ENCODE measurements around the gene PXDN. TPM values are rescaled to one million over a fixed set of nuclear protein-coding genes. Genes with fewer than 3 reads are reported as not detected.
"Not testable (repeated sequence)": the region's sequence is repeated elsewhere in the genome, so short reads cannot be mapped to it uniquely, and the experiment has no call there.

The PXDN gene
- total and polyA plus RNA-seq, 4 donors = 10.6 to 109 (median 81.7) TPM

DNA sequence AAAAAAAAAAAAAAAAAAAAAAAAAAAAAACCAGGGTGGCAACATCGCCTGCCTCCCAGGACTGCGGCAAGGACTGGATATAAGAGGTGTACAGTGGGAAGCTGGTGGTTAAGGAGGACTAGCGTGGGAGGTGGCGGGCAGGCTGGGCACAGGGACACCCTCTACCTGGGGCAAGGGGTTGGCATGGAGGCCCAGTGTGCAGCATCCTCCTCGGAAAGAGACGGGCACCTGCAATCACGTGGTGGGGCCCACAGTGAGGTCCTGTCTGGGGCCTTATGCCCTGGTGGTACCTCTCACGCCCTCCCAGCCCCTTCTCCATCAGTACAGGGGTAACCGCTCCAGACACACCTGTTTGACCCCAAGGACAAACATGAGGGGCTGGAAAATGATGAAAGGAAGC is 27.9 kb downstream of the PXDN start:
- Histone ChIP-seq H3K36me3 (ENCODE audit: control insufficient read depth in 1 of 2, insufficient read depth in 2 of 2, low read length in 1 of 2) (no peaks in the 10 kb centered on the region), H3K27ac (ENCODE audit: low read depth in 1 of 2, low read length in 2 of 2) (peak overlapping the region in 1 of 2 donors; percentile 26), H3K4me3 (ENCODE audit: low read length in 2 of 2) (no peak overlapping the region), H3K4me1 (ENCODE audit: control insufficient read depth in 1 of 2, insufficient read depth in 2 of 2, low read length in 2 of 2) (no peaks in the 10 kb centered on the region), H3K27me3 (ENCODE audit: control insufficient read depth in 1 of 2, insufficient read depth in 2 of 2, low read length in 1 of 2) (no peaks in the 10 kb centered on the region), H3K9me3 (ENCODE audit: control insufficient read depth, low read length) (no peaks in the 10 kb centered on the region)
- 87 to 96% methylated on average over 9 of the region's 9 CpGs for WGBS, 2 donors
- intact Hi-C loops (cut with DNase I) = no loop called here
- no peak for DNase-seq
- ATAC-seq (ENCODE audit: low FRiP score) = no peak

DNA sequence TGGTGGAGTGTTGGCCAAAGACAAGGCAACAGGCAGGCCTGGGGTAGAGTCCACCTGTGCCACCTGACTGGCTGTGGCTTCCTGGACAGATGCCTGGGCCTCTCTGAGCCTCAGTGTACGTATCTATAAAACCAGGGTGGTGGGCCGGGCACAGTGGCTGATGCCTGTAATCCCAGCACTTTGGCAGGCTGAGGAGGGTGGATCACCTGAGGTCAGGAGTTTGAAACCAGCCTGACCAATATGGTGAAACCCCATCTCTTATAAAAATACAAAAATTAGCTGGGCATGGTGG is 28.4 kb downstream of the PXDN start:
- intact Hi-C loops (cut with DNase I); H3K36me3 ChIP-seq (ENCODE audit: control insufficient read depth in 1 of 2, insufficient read depth in 2 of 2, low read length in 1 of 2); ATAC-seq (ENCODE audit: low FRiP score); H3K4me1 ChIP-seq (ENCODE audit: control insufficient read depth in 1 of 2, insufficient read depth in 2 of 2, low read length in 2 of 2); DNase-seq; H3K27me3 ChIP-seq (ENCODE audit: control insufficient read depth in 1 of 2, insufficient read depth in 2 of 2, low read length in 1 of 2); H3K4me3 ChIP-seq (ENCODE audit: low read length in 2 of 2); H3K9me3 ChIP-seq (ENCODE audit: control insufficient read depth, low read length): not testable (repeated sequence)
- peak overlapping the region in 1 of 2 donors; percentile 9 for H3K27ac ChIP-seq (ENCODE audit: low read depth in 1 of 2, low read length in 2 of 2)
- WGBS, 2 donors = 75 to 86% methylated on average over 2 of the region's 2 CpGs

DNA sequence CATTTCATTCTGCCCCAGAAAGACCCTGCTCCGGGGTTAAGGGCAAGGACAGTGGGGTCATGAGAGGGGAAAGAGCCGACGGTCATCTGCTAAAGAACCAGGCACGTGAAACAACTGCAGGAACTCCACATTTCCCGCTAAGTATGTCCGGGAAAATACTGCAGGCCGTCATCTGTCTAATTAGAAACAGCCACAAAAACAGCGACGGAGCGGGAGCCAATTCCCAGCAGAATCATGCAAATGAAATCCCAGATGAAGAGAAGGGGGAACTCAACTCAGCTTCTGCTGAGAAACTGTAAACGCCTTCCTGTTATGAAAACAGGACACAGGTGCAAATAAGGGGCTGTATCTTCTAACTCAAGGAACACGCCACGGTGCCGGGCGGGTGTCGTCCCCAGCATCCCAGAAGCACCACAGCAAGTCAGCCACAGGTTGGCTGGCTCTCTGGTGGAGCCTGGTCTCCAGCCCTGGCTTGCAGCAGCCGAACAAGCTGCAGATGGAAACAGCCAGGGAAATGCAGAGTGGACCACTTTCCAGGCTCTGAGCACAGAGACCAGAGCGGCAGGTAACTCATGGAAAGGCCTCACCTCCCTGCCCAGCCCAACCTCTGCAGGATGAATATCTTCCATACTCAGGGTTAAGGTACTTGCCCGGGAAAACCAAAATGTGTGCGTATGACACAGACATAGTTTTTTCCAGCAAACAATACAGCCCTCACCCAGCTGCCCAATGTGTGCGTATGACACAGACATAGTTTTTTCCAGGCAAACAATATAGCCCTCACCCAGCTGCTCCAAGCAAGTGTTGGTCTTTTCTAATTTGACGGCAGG is 28.9 kb downstream of the PXDN start:
- intact Hi-C loops (cut with DNase I) = no loop called here
- DNase-seq (no peak), ATAC-seq (ENCODE audit: low FRiP score) (peak; percentile 19)
- peak overlapping the region in 1 of 2 donors; percentile 30 for H3K27ac ChIP-seq (ENCODE audit: low read depth in 1 of 2, low read length in 2 of 2)
- no peaks in the 10 kb centered on the region for H3K36me3 ChIP-seq (ENCODE audit: control insufficient read depth in 1 of 2, insufficient read depth in 2 of 2, low read length in 1 of 2)
- no peak overlapping the region for H3K4me3 ChIP-seq (ENCODE audit: low read length in 2 of 2)
- H3K4me1 ChIP-seq (ENCODE audit: control insufficient read depth in 1 of 2, insufficient read depth in 2 of 2, low read length in 2 of 2) = no peaks in the 10 kb centered on the region
- WGBS, 2 donors = 12 to 18% methylated on average over 22 of the region's 22 CpGs
- H3K9me3 ChIP-seq (ENCODE audit: control insufficient read depth, low read length) = no peaks in the 10 kb centered on the region
- no peaks in the 10 kb centered on the region for H3K27me3 ChIP-seq (ENCODE audit: control insufficient read depth in 1 of 2, insufficient read depth in 2 of 2, low read length in 1 of 2)

DNA sequence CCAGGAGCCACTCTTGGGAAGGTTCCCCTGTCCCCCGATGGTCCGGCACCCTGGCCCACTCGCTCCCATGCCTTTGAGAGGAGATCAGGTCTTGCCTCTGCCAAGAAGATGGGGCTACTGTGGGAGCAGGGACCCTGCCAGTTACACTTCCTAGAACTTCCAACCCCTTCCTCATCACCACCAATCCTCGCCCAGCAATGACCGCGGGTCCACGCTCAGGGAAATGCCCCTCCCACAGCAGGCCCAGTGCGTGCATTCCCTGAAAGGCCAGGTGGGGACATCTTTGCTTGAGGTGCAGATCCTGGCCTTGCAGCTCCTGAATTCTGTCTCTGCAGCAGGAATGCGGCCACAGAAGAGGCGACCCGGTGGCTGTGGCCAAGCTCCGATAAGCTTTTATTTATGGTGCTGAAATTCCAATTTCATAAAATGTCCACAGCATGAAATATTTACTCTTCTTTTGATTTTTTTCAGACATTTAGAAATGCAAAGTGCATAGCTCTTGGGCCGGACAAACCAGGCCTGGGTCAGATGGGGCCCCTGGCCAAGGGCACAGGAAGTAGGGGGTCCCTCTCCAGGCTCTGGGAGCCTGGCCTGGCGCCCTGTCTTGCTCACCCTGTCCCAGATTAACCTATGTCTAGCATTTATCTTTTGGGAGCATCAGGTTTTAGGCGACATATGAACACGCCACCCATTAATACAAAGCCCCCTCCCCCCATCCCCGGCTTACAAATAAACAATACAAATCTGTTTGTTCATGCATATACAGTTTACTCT is 29.8 kb downstream of the PXDN start:
- WGBS, 2 donors = 54 to 56% methylated on average over 17 of the region's 17 CpGs

DNA sequence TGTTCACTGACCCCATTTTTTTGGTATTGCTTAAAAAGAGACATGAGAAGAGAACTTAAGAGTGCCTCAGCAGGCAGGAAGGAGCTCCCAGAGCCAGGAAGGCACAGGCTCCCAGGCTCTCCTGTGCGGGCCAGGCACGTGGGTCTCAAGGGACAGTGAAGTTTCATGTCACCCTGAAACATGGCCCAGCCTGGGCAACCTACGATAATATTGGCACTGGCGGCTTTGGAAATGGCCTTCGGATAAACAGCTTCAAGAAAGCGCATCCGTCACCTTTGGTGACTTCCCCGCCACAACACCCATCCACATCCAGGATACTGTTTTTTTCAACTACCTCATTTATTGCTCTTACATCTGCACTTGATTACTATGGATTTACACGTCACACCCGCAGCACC is 30.5 kb downstream of the PXDN start:
- 38 to 51% methylated on average over 10 of the region's 10 CpGs for WGBS, 2 donors
- H3K27me3 ChIP-seq (ENCODE audit: control insufficient read depth in 1 of 2, insufficient read depth in 2 of 2, low read length in 1 of 2) = no peaks in the 10 kb centered on the region
- DNase-seq (no peak), ATAC-seq (ENCODE audit: low FRiP score) (no peak)
- H3K9me3 ChIP-seq (ENCODE audit: control insufficient read depth, low read length) = no peaks in the 10 kb centered on the region
- no peaks in the 10 kb centered on the region for H3K36me3 ChIP-seq (ENCODE audit: control insufficient read depth in 1 of 2, insufficient read depth in 2 of 2, low read length in 1 of 2)
- no peak overlapping the region for H3K4me3 ChIP-seq (ENCODE audit: low read length in 2 of 2)
- H3K27ac ChIP-seq (ENCODE audit: low read depth in 1 of 2, low read length in 2 of 2) = no peak overlapping the region
- H3K4me1 ChIP-seq (ENCODE audit: control insufficient read depth in 1 of 2, insufficient read depth in 2 of 2, low read length in 2 of 2) = no peaks in the 10 kb centered on the region
- intact Hi-C loops (cut with DNase I) = no loop called here

More for the DNA sequence above, 29.8 kb downstream of the PXDN start:
- intact Hi-C loops (cut with DNase I) = no loop called here
- Histone ChIP-seq H3K4me1 (ENCODE audit: control insufficient read depth in 1 of 2, insufficient read depth in 2 of 2, low read length in 2 of 2) (no peaks in the 10 kb centered on the region), H3K27me3 (ENCODE audit: control insufficient read depth in 1 of 2, insufficient read depth in 2 of 2, low read length in 1 of 2) (no peaks in the 10 kb centered on the region), H3K36me3 (ENCODE audit: control insufficient read depth in 1 of 2, insufficient read depth in 2 of 2, low read length in 1 of 2) (no peaks in the 10 kb centered on the region), H3K9me3 (ENCODE audit: control insufficient read depth, low read length) (no peaks in the 10 kb centered on the region), H3K4me3 (ENCODE audit: low read length in 2 of 2) (no peak overlapping the region), H3K27ac (ENCODE audit: low read depth in 1 of 2, low read length in 2 of 2) (no peak overlapping the region)
- DNase-seq = no peak
- no peak for ATAC-seq (ENCODE audit: low FRiP score)

DNA sequence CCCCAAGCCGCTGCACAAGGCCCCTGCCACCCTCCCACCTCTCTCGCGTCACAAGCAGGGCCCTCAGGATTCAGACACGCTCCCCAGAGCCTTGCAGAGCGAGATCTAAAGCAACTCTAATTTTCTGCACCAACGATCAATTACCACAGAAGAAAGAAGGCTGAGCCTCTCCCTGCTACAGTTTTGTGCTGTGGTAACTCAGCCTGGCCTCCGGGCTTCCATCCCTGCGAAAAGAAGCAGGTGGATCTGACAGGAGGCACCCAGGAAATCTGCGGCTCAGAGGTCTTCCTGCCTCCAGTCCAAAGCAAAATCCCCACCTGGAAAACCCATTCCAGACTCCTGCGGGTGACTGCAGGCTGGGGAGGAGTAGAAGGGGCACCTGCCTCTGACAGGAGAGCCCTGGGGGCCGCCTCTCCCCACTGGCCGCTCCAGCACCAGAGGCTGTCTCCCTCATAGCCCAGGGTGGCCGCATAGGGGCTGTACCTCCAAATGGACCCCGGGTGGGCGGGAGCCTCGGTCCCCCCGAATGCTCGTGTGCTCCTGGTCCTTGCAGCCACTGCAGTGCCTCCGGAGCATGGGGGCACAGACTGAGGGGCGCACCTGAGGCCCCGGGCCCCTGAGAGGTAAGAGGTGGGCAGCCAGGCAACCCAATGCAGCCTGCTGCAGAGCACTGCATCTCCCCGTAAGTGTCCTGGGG is 31.0 kb downstream of the PXDN start:
- intact Hi-C loops (cut with DNase I) = no loop called here
- Histone ChIP-seq H3K9me3 (ENCODE audit: control insufficient read depth, low read length) (no peaks in the 10 kb centered on the region), H3K27me3 (ENCODE audit: control insufficient read depth in 1 of 2, insufficient read depth in 2 of 2, low read length in 1 of 2) (no peaks in the 10 kb centered on the region), H3K4me1 (ENCODE audit: control insufficient read depth in 1 of 2, insufficient read depth in 2 of 2, low read length in 2 of 2) (no peaks in the 10 kb centered on the region), H3K4me3 (ENCODE audit: low read length in 2 of 2) (no peak overlapping the region), H3K36me3 (ENCODE audit: control insufficient read depth in 1 of 2, insufficient read depth in 2 of 2, low read length in 1 of 2) (no peaks in the 10 kb centered on the region), H3K27ac (ENCODE audit: low read depth in 1 of 2, low read length in 2 of 2) (no peak overlapping the region)
- DNase-seq (peak in 1 of 2 donors; percentile 37), ATAC-seq (ENCODE audit: low FRiP score) (no peak)
- 89 to 91% methylated on average over 22 of the region's 22 CpGs for WGBS, 2 donors

DNA sequence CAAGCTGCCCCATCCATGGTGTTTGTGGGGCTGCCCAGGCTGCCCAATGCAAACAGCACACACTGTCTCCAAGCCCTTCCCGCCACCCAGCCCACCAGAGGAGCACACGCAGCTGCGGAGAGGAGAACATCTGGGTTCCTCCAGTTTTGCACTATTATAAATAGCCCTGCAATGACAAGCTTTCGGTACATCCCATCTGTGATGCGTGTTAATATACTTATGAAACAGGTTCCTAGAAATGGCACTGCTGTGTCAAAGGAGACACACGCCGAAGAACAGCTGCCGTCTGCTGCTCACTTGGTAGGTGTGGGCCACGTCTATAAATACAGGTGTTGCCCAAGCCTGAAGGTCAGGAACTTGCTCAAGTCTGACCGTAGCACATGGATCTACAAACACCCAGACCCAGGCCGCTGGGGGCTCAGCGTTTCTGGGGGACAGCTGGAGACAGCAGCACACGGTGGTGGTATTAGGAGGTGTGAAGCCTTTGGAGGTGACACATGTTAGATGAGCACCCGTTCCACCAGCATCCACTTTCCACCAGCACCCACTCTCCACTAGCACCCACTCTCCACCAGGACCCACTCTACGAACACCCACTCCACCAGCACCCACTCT is 34.3 kb downstream of the PXDN start:
- intact Hi-C loops (cut with DNase I) = loop anchor here in 1 of 2 donors (5.0 kb wide), 1 partner anchor 53 kb away; no protein-coding TSS in a partner anchor
- Histone ChIP-seq H3K9me3 (ENCODE audit: control insufficient read depth, low read length) (no peaks in the 10 kb centered on the region), H3K27ac (ENCODE audit: low read depth in 1 of 2, low read length in 2 of 2) (no peak overlapping the region), H3K4me1 (ENCODE audit: control insufficient read depth in 1 of 2, insufficient read depth in 2 of 2, low read length in 2 of 2) (no peaks in the 10 kb centered on the region), H3K27me3 (ENCODE audit: control insufficient read depth in 1 of 2, insufficient read depth in 2 of 2, low read length in 1 of 2) (no peaks in the 10 kb centered on the region), H3K36me3 (ENCODE audit: control insufficient read depth in 1 of 2, insufficient read depth in 2 of 2, low read length in 1 of 2) (no peaks in the 10 kb centered on the region), H3K4me3 (ENCODE audit: low read length in 2 of 2) (no peak overlapping the region)
- WGBS, 2 donors = 89 to 91% methylated on average over 15 of the region's 15 CpGs
- DNase-seq (no peak), ATAC-seq (ENCODE audit: low FRiP score) (no peak)

DNA sequence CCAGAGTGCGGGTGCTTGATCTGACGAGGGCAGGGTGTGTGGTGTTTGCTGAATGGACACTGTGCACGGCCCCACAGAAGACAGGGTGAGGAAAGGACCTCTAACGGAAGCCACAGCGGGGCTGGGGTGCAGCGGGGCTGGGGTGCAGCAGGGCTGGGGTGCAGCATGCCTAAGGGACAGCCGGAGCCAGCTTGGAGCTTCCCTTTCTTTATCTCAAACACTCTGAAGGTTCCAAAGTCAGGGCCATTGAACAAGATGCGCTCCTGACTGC is 35.0 kb downstream of the PXDN start:
- intact Hi-C loops (cut with DNase I) = loop anchor here in 1 of 2 donors (5.0 kb wide), 1 partner anchor 52 kb away; no protein-coding TSS in a partner anchor
- 80 to 83% methylated on average over 6 to 8 of the region's 8 CpGs for WGBS, 2 donors
- Histone ChIP-seq H3K9me3 (ENCODE audit: control insufficient read depth, low read length) (no peaks in the 10 kb centered on the region), H3K36me3 (ENCODE audit: control insufficient read depth in 1 of 2, insufficient read depth in 2 of 2, low read length in 1 of 2) (no peaks in the 10 kb centered on the region), H3K4me3 (ENCODE audit: low read length in 2 of 2) (no peak overlapping the region), H3K4me1 (ENCODE audit: control insufficient read depth in 1 of 2, insufficient read depth in 2 of 2, low read length in 2 of 2) (no peaks in the 10 kb centered on the region), H3K27me3 (ENCODE audit: control insufficient read depth in 1 of 2, insufficient read depth in 2 of 2, low read length in 1 of 2) (no peaks in the 10 kb centered on the region), H3K27ac (ENCODE audit: low read depth in 1 of 2, low read length in 2 of 2) (no peak overlapping the region)
- ATAC-seq (ENCODE audit: low FRiP score) = no peak
- DNase-seq = no peak
